Prostate gland (tissue), 2 donors: ENCODE measurements around the gene ARL9. TPM values are rescaled to one million over a fixed set of nuclear protein-coding genes. Genes with fewer than 3 reads are reported as not detected.
A peak's percentile ranks its signal among the peaks of the same experiment; 100 is the strongest.

ENCODE experiments used
- DNase-seq: peaks from one replicate; pipeline ENCODE4 v3.0.0-alpha.2; 2019; ENCODE audit warnings: low spot score
- H3K27ac ChIP-seq, 2 donors: fragments of 200-600 bp; sonication (generic); 2 replicates each; pipeline ENCODE4 v1.5.1; 2017 to 2019
- H3K27me3 ChIP-seq: fragments of 200-600 bp; sonication (generic); replicated peaks from 2 replicates; pipeline ENCODE4 v1.5.1; 2019; ENCODE audit not compliant: insufficient read depth
- H3K36me3 ChIP-seq, 2 donors: fragments of 200-600 bp; sonication (generic); 1 replicate in 1 of 2; 2 replicates in 1 of 2; pipeline versions ENCODE4 v1.5.1 to v1.8.1; 2017 to 2019
- H3K4me1 ChIP-seq: fragments of 200-600 bp; sonication (generic); replicated peaks from 2 replicates; pipeline ENCODE4 v1.5.1; 2019
- H3K4me3 ChIP-seq, 2 donors: fragments of 200-600 bp; sonication (generic); 2 replicates each; pipeline ENCODE4 v1.5.1; 2017 to 2019
- H3K9me3 ChIP-seq: fragments of 200-600 bp; sonication (generic); 2 replicates; pipeline ENCODE4 v1.5.1; 2017
- POLR2A ChIP-seq: fragments of 450-650 bp; IDR thresholded peaks from one replicate; pipeline ENCODE4 v1.6.1; 2016; ENCODE audit warnings: antibody characterized with exemption, mild to moderate bottlenecking
- POLR2AphosphoS5 ChIP-seq: sonication (generic); formaldehyde crosslinking; IDR thresholded peaks from one replicate; pipeline ENCODE4 v1.6.1; 2017; ENCODE audit warnings: antibody characterized with exemption
- WGBS: methylation state at CpG from one replicate; pipeline ENCODE4 v1.1.5; 2018; 5-methylcytosine and 5-hydroxymethylcytosine counted together
- intact Hi-C: fragments of 100-400 bp; cut with DNase I; formaldehyde crosslinking; loops from one replicate; pipeline ENCODE4 v1.14.2; 2022
- total RNA-seq, 2 donors: library from RNA; depleted of rRNA; stranded (reverse); fragments of >200 nt; gene quantifications; one replicate each; pipeline ENCODE4 v1.1.0, GENCODE V29; 2016
- TF ChIP-seq, protein P1 (sequence below), 4 experiments: fragments of 200-600 bp in 2 of 4; fragments of 450-650 bp in 2 of 4; sonication (generic) in 2 of 4; IDR thresholded peaks; 1 replicate in 3 of 4; 2 replicates in 1 of 4; pipeline ENCODE4 v1.5.1; 2016 to 2019; ENCODE audit warnings: antibody characterized with exemption in 4 of 4, mild to moderate bottlenecking in 2 of 4, moderate library complexity in 2 of 4

Gene ARL9
- total RNA-seq = under 1 TPM; 0.18 to 0.68 TPM

- Histone ChIP-seq H3K27me3 (no peaks in the 10 kb centered on the region), H3K4me1 (no peaks in the 10 kb centered on the region), H3K36me3 (peaks cover 0 to 4% of the 10 kb centered on the region in 2 donors), H3K4me3 (peak within 1 kb of the TSS; percentile 32 to 41), H3K27ac (peak within 1 kb of the TSS; percentile 9 to 65), H3K9me3 (no peaks in the 10 kb centered on the region)
- intact Hi-C loops = no loop called here
- DNase-seq = peak; percentile 27
- TF ChIP-seq, protein P1, sequence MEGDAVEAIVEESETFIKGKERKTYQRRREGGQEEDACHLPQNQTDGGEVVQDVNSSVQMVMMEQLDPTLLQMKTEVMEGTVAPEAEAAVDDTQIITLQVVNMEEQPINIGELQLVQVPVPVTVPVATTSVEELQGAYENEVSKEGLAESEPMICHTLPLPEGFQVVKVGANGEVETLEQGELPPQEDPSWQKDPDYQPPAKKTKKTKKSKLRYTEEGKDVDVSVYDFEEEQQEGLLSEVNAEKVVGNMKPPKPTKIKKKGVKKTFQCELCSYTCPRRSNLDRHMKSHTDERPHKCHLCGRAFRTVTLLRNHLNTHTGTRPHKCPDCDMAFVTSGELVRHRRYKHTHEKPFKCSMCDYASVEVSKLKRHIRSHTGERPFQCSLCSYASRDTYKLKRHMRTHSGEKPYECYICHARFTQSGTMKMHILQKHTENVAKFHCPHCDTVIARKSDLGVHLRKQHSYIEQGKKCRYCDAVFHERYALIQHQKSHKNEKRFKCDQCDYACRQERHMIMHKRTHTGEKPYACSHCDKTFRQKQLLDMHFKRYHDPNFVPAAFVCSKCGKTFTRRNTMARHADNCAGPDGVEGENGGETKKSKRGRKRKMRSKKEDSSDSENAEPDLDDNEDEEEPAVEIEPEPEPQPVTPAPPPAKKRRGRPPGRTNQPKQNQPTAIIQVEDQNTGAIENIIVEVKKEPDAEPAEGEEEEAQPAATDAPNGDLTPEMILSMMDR (IDR thresholded peaks at IDR 0.05) = no peak
- TF ChIP-seq POLR2A (no peak), POLR2AphosphoS5 (no peak)
- 5% methylated on average over 56 of the region's 56 CpGs for WGBS
Observed at GRCh38 chr4:56505269-56506130, at the start of gene ARL9. Gene ARL9 (plus strand): TSS chr4:56505791. CDS start chr4:56505863, 72 bp downstream.

GRCh38 chr4:56460085-56460484 lies 45.5 kb upstream of the ARL9 start:
- H3K36me3 ChIP-seq = no peaks in the 10 kb centered on the region
- H3K9me3 ChIP-seq = no peaks in the 10 kb centered on the region
- H3K27me3 ChIP-seq = no peaks in the 10 kb centered on the region
- TF ChIP-seq, protein P1 (IDR thresholded peaks at IDR 0.05) = no peak
- TF ChIP-seq POLR2AphosphoS5 (no peak), POLR2A (no peak)
- no peaks in the 10 kb centered on the region for H3K4me1 ChIP-seq
- no peak for DNase-seq
- H3K4me3 ChIP-seq = no peak overlapping the region
- H3K27ac ChIP-seq = no peak overlapping the region
- intact Hi-C loops = no loop called here
- 77% methylated on average over 3 of the region's 3 CpGs for WGBS

GRCh38 chr4:56462157-56462556 lies 43.4 kb upstream of the ARL9 start:
- TF ChIP-seq, protein P1 (IDR thresholded peaks at IDR 0.05) = no peak
- TF ChIP-seq POLR2A (no peak), POLR2AphosphoS5 (no peak)
- Histone ChIP-seq H3K36me3 (no peaks in the 10 kb centered on the region), H3K9me3 (no peaks in the 10 kb centered on the region), H3K4me1 (no peaks in the 10 kb centered on the region), H3K27ac (no peak overlapping the region), H3K27me3 (no peaks in the 10 kb centered on the region), H3K4me3 (no peak overlapping the region)
- intact Hi-C loops = no loop called here
- DNase-seq = no peak

GRCh38 chr4:56463711-56464110 lies 41.9 kb upstream of the ARL9 start:
- no peaks in the 10 kb centered on the region for H3K36me3 ChIP-seq
- no peak overlapping the region for H3K4me3 ChIP-seq
- H3K9me3 ChIP-seq = no peaks in the 10 kb centered on the region
- intact Hi-C loops = no loop called here
- H3K27me3 ChIP-seq = no peaks in the 10 kb centered on the region
- no peak for DNase-seq
- no peak for TF ChIP-seq POLR2A
- TF ChIP-seq POLR2AphosphoS5 = no peak
- TF ChIP-seq, protein P1 (IDR thresholded peaks at IDR 0.05) = no peak
- H3K4me1 ChIP-seq = peaks cover 3% of the 10 kb centered on the region
- WGBS = 90% methylated on average over 5 of the region's 5 CpGs
- no peak overlapping the region for H3K27ac ChIP-seq

- H3K4me1 ChIP-seq = peaks cover 3% of the 10 kb centered on the region
- no peaks in the 10 kb centered on the region for H3K27me3 ChIP-seq
- H3K4me3 ChIP-seq = no peak overlapping the region
- DNase-seq = no peak
- no peaks in the 10 kb centered on the region for H3K9me3 ChIP-seq
- TF ChIP-seq POLR2A (no peak), POLR2AphosphoS5 (no peak)
- TF ChIP-seq, protein P1 (IDR thresholded peaks at IDR 0.05) = no peak
- no peak overlapping the region for H3K27ac ChIP-seq
- WGBS = 70% methylated on average over 3 of the region's 3 CpGs
- intact Hi-C loops = no loop called here
- no peaks in the 10 kb centered on the region for H3K36me3 ChIP-seq
Observed at GRCh38 chr4:56464581-56464980, 41.0 kb upstream of the ARL9 start.
